SK-N-MC (cell line): Measurements from ENCODE around the gene TANC1.

Experiments used
- EZH2 ChIP-seq: fragments of 200-600 bp; sonication (generic); IDR thresholded peaks from one replicate; pipeline ENCODE4 v1.6.1; 2017; ENCODE audit warnings: antibody characterized with exemption
- POLR2AphosphoS5 ChIP-seq: IDR thresholded peaks from 2 replicates; pipeline ENCODE4 v1.6.1; 2012; ENCODE audit warnings: mild to moderate bottlenecking, low read depth, low read length, borderline replicate concordance

- TF ChIP-seq POLR2AphosphoS5 (no peak), EZH2 (no peak)
Measured at GRCh38 chr2:158936978-158937377, 31.5 kb upstream of the TANC1 start.
